GM12878 (cell line): ENCODE data around the gene APC2. TPM values are rescaled to one million over a fixed set of nuclear protein-coding genes. Genes with fewer than 3 reads are reported as not detected.

Experiments used
- ATAC-seq: fragments of 200-7000 bp; cut with Tn5 transposase; 3 replicates; pipeline ENCODE4 v1.9.1; 2020; ENCODE audit warnings: mild to moderate bottlenecking, moderate library complexity
- BruUV-seq: library from RNA; stranded (reverse); fragments of 400-500 nt; replicated peaks from 2 replicates; lab custom pipeline; 2021; lab: Mats Ljungman, UMichigan
- CTCF ChIA-PET: fragments of 300-600 bp; sonication (Branson Sonifier 250); formaldehyde crosslinking; extraction: SDS; loops from one replicate; lab custom pipeline; 2021; ENCODE audit warnings: inconsistent platforms; lab: Yijun Ruan, JAX
- POLR2A ChIA-PET: fragments of 350-600 bp; formaldehyde crosslinking; extraction: SDS; loops from one replicate; lab custom pipeline; 2021; ENCODE audit warnings: inconsistent platforms; lab: Charles Lee
- RAD21 ChIA-PET: fragments of 300-600 bp; sonication (Branson Sonifier 250); formaldehyde crosslinking; loops from one replicate; lab custom pipeline; 2023; ENCODE audit warnings: antibody characterized with exemption; ENCODE audit not compliant: unreplicated experiment; lab: Charles Lee
- SMC1A ChIA-PET: fragments of 300-600 bp; sonication (Branson Sonifier 250); formaldehyde crosslinking; loops from one replicate; lab custom pipeline; 2023; ENCODE audit not compliant: unreplicated experiment, uncharacterized antibody; lab: Charles Lee
- DNase-seq: peaks from one replicate; pipeline ENCODE4 v3.0.0-alpha.2; 2011; ENCODE audit warnings: low read depth, low spot score
- FAIRE-seq: peaks from 3 replicates; lab custom pipeline; 2011; peaks lifted over from hg19 to GRCh38; lab: Jason Lieb, UNC
- H2AFZ ChIP-seq: 2 replicates; pipeline ENCODE4 v1.6.0; 2011; ENCODE audit warnings: low read depth, low read length, control low read depth; ENCODE audit not compliant: control insufficient read depth
- H3K27ac ChIP-seq: 2 replicates; pipeline ENCODE4 v1.5.1; 2011; ENCODE audit warnings: control low read depth; ENCODE audit not compliant: control insufficient read depth, insufficient read depth
- H3K27me3 ChIP-seq, 2 experiments: replicated peaks in 1 of 2; 2 replicates each; pipeline versions ENCODE4 v1.6.0 to v1.6.1; 2011; ENCODE audit warnings: low read length in 1 of 2; ENCODE audit not compliant: control insufficient read depth in 2 of 2, insufficient read depth in 2 of 2
- H3K36me3 ChIP-seq, 2 experiments: 2 replicates each; pipeline ENCODE4 v1.5.1; 2011; ENCODE audit warnings: low read length in 1 of 2; ENCODE audit not compliant: control insufficient read depth in 2 of 2, insufficient read depth in 2 of 2
- H3K4me1 ChIP-seq: 2 replicates; pipeline ENCODE4 v1.6.1; 2011; ENCODE audit warnings: mild to moderate bottlenecking, low read length, moderate library complexity, mixed read lengths; ENCODE audit not compliant: control insufficient read depth, insufficient read depth
- H3K4me2 ChIP-seq: 2 replicates; pipeline ENCODE4 v1.6.0; 2011; ENCODE audit warnings: control low read depth; ENCODE audit not compliant: control insufficient read depth, insufficient read depth
- H3K4me3 ChIP-seq: fragments of 200-600 bp; sonication (generic); 2 replicates; pipeline ENCODE4 v1.5.1; 2016
- H3K79me2 ChIP-seq: 2 replicates; pipeline ENCODE4 v1.6.0; 2011; ENCODE audit warnings: low read length; ENCODE audit not compliant: control insufficient read depth, insufficient read depth
- H3K9ac ChIP-seq: 2 replicates; pipeline ENCODE4 v1.8.0; 2011; ENCODE audit warnings: low read length, control low read depth, mixed read lengths; ENCODE audit not compliant: control insufficient read depth, insufficient read depth
- H3K9me3 ChIP-seq: replicated peaks from 3 replicates; pipeline ENCODE4 v1.5.1; 2011; ENCODE audit warnings: mild to moderate bottlenecking, low read length; ENCODE audit not compliant: control insufficient read depth, insufficient read depth
- H4K20me1 ChIP-seq: 2 replicates; pipeline ENCODE4 v1.6.0; 2011; ENCODE audit not compliant: control insufficient read depth, insufficient read depth
- BRCA1 ChIP-seq: IDR thresholded peaks from 2 replicates; pipeline ENCODE4 v1.6.1; 2011; ENCODE audit warnings: low read depth, low read length, improper control_type of control experiment
- CHD1 ChIP-seq: IDR thresholded peaks from 2 replicates; pipeline ENCODE4 v1.6.1; 2012; ENCODE audit warnings: low read depth, low read length, improper control_type of control experiment
- GATAD2B ChIP-seq: fragments of 450-650 bp; conservative IDR thresholded peaks from 2 replicates; pipeline ENCODE4 v1.6.1; 2017; ENCODE audit warnings: low read depth, mild to moderate bottlenecking, moderate library complexity
- JUND ChIP-seq: IDR thresholded peaks from 2 replicates; pipeline ENCODE4 v1.6.1; 2012; ENCODE audit warnings: low read depth, mild to moderate bottlenecking, low read length, improper control_type of control experiment, moderate library complexity
- LARP7 ChIP-seq: fragments of 450-650 bp; IDR thresholded peaks from 2 replicates; pipeline ENCODE4 v1.6.1; 2017; ENCODE audit warnings: mild to moderate bottlenecking
- MYB ChIP-seq: fragments of 150-350 bp; IDR thresholded peaks from 2 replicates; pipeline ENCODE4 v1.6.1; 2014; ENCODE audit warnings: mild to moderate bottlenecking, low read depth, low read length, borderline replicate concordance
- NR2C1 ChIP-seq: fragments of 450-650 bp; IDR thresholded peaks from 2 replicates; pipeline ENCODE4 v1.6.1; 2017; ENCODE audit warnings: antibody characterized with exemption, mild to moderate bottlenecking, moderate library complexity
- RAD51 ChIP-seq: fragments of 450-650 bp; IDR thresholded peaks from 2 replicates; pipeline ENCODE4 v1.6.1; 2016; ENCODE audit warnings: moderate library complexity, mild to moderate bottlenecking, inconsistent platforms
- SP1 ChIP-seq: IDR thresholded peaks from one replicate; pipeline ENCODE4 v1.6.1; 2011; ENCODE audit warnings: low read depth, low read length
- SPI1 ChIP-seq: IDR thresholded peaks from 2 replicates; pipeline ENCODE4 v1.6.1; 2011; ENCODE audit warnings: low read depth, mild to moderate bottlenecking, low read length, moderate library complexity, borderline replicate concordance; ENCODE audit not compliant: insufficient read depth
- SREBF1 ChIP-seq: IDR thresholded peaks from 2 replicates; pipeline ENCODE4 v1.6.1; 2012; ENCODE audit warnings: mild to moderate bottlenecking, low read length
- SUZ12 ChIP-seq: fragments of 200-600 bp; sonication (generic); IDR thresholded peaks from one replicate; pipeline ENCODE4 v1.6.1; 2018; ENCODE audit warnings: antibody characterized with exemption, mild to moderate bottlenecking; ENCODE audit not compliant: unreplicated experiment
- USF2 ChIP-seq: IDR thresholded peaks from 2 replicates; pipeline ENCODE4 v1.6.1; 2011; ENCODE audit warnings: low read depth, low read length, improper control_type of control experiment, borderline replicate concordance
- ZBTB4 ChIP-seq: fragments of 450-650 bp; formaldehyde crosslinking; IDR thresholded peaks from 2 replicates; pipeline ENCODE4 v1.4.0; 2022; ENCODE audit warnings: mild to moderate bottlenecking, moderate library complexity
- ZNF24 ChIP-seq: fragments of 450-650 bp; IDR thresholded peaks from 2 replicates; pipeline ENCODE4 v1.6.1; 2017; ENCODE audit warnings: antibody characterized with exemption, mild to moderate bottlenecking
- WGBS: methylation state at CpG from one replicate; pipeline ENCODE4 v1.1.6; 2016; ENCODE audit warnings: low lambda C conversion rate; ENCODE audit not compliant: insufficient replicate concordance, insufficient coverage; ENCODE audit errors: missing lambda C conversion rate; 5-methylcytosine and 5-hydroxymethylcytosine counted together
- in situ Hi-C: fragments of 300-500 bp; cut with MboI; formaldehyde crosslinking; loops from 9 replicates; pipeline ENCODE4 v1.14.3; 2018; ENCODE audit warnings: mixed read lengths
- intact Hi-C: fragments of 100-400 bp; cut with micrococcal nuclease; formaldehyde crosslinking; loops from one replicate; pipeline ENCODE4 v1.14.2; 2022; ENCODE audit not compliant: unreplicated experiment
- polyA plus RNA-seq, 11 experiments: library from polyadenylated mRNA; depleted of rRNA in 4 of 11; unstranded in 6 of 11; stranded (reverse) in 5 of 11; fragments of >200 nt; fragmentation: Nextera tagmentation in 4 of 11; fragmentation: Illumina TruSeq in 1 of 11; extraction: Ambion mirVana in 4 of 11; extraction: Trizol in 1 of 11; gene quantifications; 1 replicate in 1 of 11; 2 replicates in 10 of 11; pipeline versions ENCODE4 v1.2.1 to v1.2.3, GENCODE V29; 2011 to 2016; ENCODE audit warnings: inconsistent platforms in 2 of 11, missing spikeins in 2 of 11, low read depth in 1 of 11
- total RNA-seq, 4 experiments: library from RNA; depleted of rRNA in 3 of 4; stranded (reverse); fragments of >200 nt in 3 of 4; fragmentation: Illumina TruSeq in 1 of 4; extraction: Trizol in 1 of 4; gene quantifications; 2 replicates each; pipeline versions ENCODE4 v1.2.1 to v1.2.3, GENCODE V29; 2013 to 2021
- TF ChIP-seq, protein P1 (sequence below): fragments of 450-650 bp; IDR thresholded peaks from 2 replicates; pipeline ENCODE4 v1.6.1; 2017; ENCODE audit warnings: mild to moderate bottlenecking

The APC2 gene
- total and polyA plus RNA-seq, 10 of the 15 experiments (the other 5 are each of a cell fraction or from before 2014, with no cell fraction given), result under 0.01 to 0.73 (median 0.04) TPM; not detected in 5

DNA sequence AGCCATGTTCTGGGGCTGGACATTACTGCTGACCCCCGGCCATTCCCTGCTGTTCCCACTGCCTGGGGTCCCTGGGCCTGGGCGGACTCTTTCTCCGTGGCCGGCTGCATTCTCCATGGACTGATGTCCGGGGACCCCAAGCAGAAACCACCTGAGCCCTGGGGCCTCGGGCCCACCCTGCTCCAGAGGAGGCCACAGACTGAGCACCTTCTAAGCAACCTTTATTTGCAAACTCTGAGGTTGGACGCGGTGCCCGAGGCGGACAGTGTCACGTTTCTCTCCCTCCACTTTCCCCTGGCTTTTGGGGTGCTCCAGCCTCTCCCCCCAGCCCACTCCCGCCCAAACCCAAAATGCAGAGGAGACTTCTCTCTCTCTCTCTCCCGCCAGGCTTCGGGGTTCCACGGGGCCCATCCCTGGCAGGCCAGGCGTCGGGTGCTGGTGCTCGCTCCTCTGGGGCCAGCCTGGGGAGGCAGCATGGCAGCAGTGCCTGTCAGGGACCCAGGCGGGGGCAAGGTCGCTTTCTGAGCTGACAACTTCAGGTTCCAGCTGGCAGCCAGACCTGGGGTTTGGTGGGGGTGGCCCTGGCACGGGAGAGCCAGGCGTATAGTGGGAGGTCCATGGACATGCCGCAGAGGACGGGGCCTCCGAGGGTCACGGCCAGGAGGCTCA lies 31.4 kb downstream of the APC2 start (continued):
- TF ChIP-seq USF2, result no peak
- TF ChIP-seq SREBF1, result no peak
- TF ChIP-seq SP1, result no peak
- TF ChIP-seq RAD51, result no peak
- no peak for TF ChIP-seq SUZ12
- no peak for TF ChIP-seq ZNF24
- no peak for TF ChIP-seq JUND
- no peak for TF ChIP-seq NR2C1

DNA sequence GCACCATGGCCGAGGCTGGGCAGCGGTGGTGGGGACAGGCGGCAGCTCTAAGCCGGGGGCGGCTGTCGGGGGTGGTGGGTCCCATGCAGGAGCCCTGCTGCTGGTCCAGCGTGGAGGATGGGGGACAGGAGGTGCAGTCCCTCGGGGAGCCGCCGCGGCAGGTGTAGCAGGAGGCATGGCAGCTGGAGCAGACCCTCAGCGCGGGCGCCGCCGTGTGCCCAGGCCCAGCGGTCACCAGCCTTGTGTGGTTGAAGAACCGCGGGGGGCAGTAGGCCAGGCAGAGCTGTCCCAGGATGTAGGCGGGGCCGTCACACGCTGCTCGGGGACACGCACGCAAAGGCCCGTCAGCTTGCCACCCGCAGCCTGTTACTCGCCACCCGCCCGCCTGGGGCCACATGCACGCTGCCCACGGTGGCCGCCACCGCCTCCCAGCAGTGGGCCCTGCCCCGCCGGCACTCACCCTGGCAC lies 32.0 kb downstream of the APC2 start:
- SMC1A ChIA-PET, result no interaction called here
- Histone ChIP-seq H3K27me3 (no peaks in the 10 kb centered on the region), H3K9me3 (no peaks in the 10 kb centered on the region), H3K4me3 (no peak overlapping the region), H3K36me3 (no peaks in the 10 kb centered on the region), H2AFZ (no peak overlapping the region), H3K9ac (no peak overlapping the region), H3K79me2 (peaks cover 8% of the 10 kb centered on the region), H3K4me2 (no peak overlapping the region), H3K27ac (no peak overlapping the region), H3K4me1 (no peaks in the 10 kb centered on the region), H4K20me1 (no peaks in the 10 kb centered on the region)
- 85% methylated on average over 31 of the region's 36 CpGs for WGBS
- intact Hi-C loops, result no loop called here
- RAD21 ChIA-PET, result no interaction called here
- no peak for DNase-seq
- no TSS peak for BruUV-seq
- ATAC-seq, result no peak
- no peak for FAIRE-seq
- in situ Hi-C loops, result no loop called here
- POLR2A ChIA-PET, result no interaction called here
- CTCF ChIA-PET, result no interaction called here
- no peak for TF ChIP-seq MYB
- no peak for TF ChIP-seq GATAD2B
- no peak for TF ChIP-seq CHD1
- no peak for TF ChIP-seq SPI1
- TF ChIP-seq SP1, result no peak
- TF ChIP-seq, protein P1, sequence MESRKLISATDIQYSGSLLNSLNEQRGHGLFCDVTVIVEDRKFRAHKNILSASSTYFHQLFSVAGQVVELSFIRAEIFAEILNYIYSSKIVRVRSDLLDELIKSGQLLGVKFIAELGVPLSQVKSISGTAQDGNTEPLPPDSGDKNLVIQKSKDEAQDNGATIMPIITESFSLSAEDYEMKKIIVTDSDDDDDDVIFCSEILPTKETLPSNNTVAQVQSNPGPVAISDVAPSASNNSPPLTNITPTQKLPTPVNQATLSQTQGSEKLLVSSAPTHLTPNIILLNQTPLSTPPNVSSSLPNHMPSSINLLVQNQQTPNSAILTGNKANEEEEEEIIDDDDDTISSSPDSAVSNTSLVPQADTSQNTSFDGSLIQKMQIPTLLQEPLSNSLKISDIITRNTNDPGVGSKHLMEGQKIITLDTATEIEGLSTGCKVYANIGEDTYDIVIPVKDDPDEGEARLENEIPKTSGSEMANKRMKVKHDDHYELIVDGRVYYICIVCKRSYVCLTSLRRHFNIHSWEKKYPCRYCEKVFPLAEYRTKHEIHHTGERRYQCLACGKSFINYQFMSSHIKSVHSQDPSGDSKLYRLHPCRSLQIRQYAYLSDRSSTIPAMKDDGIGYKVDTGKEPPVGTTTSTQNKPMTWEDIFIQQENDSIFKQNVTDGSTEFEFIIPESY, result no peak
- no peak for TF ChIP-seq BRCA1
- TF ChIP-seq ZBTB4 (CRISPR knock-in tag), result no peak
- no peak for TF ChIP-seq LARP7
